Skin epidermis (tissue), 12 donors: ENCODE data around the gene DENND10.
A peak's percentile ranks its signal among the peaks of the same experiment; 100 is the strongest.

Experiments used
- H3K27ac ChIP-seq, 21 experiments: fragments of 200-600 bp; sonication (generic) in 11 of 21; one replicate each; pipeline ENCODE4 v1.5.0; 2020; ENCODE audit warnings: mild to moderate bottlenecking in 3 of 21, inconsistent platforms in 2 of 21, moderate library complexity in 2 of 21
- H3K4me3 ChIP-seq, 7 experiments: fragments of 200-600 bp; sonication (generic) in 2 of 7; one replicate each; pipeline ENCODE4 v1.5.0; 2020; ENCODE audit warnings: inconsistent platforms in 2 of 7, mild to moderate bottlenecking in 2 of 7, moderate library complexity in 1 of 7

The DENND10 gene, protein sequence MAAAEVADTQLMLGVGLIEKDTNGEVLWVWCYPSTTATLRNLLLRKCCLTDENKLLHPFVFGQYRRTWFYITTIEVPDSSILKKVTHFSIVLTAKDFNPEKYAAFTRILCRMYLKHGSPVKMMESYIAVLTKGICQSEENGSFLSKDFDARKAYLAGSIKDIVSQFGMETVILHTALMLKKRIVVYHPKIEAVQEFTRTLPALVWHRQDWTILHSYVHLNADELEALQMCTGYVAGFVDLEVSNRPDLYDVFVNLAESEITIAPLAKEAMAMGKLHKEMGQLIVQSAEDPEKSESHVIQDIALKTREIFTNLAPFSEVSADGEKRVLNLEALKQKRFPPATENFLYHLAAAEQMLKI

DNA sequence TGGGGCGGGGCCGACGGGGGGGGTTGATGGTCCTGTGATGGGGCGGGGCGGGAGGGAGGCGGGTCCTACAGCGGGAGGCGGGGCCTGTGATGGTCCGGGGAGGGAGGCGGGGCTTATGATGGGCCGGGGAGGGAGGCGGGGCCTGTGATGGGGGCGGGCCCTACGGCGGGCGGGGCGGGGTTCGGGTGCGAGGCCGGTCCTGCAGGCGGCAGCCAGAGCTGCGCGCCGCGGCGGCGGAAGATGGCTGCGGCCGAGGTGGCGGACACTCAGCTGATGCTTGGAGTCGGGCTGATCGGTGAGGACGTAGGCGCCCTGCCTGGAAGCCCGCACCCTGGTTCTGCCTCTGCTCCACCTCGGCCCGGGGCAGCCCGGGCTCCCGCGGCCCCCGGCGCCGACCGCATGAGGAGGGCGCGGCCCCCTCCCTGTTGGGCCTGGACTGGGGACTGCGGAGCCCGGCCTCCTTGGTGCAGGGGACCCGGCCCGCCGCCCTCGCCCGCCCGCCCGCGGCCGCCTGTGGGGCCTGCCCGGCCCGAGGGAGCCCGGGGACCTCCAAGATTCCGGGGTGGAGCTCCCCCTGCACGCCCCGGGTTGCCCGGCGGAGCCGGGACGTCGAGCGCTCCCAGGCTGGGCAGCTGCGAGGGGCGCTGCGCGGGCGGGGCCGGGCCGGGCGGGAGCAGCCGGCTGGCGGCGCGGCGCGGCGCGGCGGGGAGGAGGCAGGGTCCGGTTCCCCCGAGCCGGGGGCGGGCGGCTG is at the start of gene DENND10:
Gene DENND10 (plus strand): TSS at position 211 of the 751 bp plus-strand sequence. CDS start 30 bp downstream, at position 241.
- peak within 1 kb of the TSS; percentile 43 to 88 (median 82) for H3K27ac ChIP-seq

DNA sequence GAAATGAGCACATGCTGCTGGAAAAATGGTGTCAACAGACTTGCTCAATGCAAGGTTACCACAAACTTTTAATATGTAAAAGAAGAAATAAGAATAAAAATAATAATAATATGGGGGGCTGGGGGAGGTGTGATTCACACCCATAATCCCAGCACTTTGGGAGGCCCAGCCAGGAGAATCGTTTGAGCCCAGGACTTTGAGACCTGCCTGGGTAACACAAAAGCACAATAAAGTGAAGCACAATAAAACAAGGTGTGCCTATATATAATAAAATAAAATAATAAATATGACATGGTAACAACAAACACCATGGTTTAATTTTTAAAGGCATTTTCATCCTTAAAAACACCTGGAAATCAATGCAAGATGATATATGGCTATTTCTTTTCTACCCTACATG is 48.4 kb upstream of the DENND10 start:
- no peak overlapping the region for H3K27ac ChIP-seq
- no peak overlapping the region for H3K4me3 ChIP-seq

More for the DNA sequence above, at the start of gene DENND10:
- H3K4me3 ChIP-seq: peak within 1 kb of the TSS; percentile 73 to 95 (median 89)

DNA sequence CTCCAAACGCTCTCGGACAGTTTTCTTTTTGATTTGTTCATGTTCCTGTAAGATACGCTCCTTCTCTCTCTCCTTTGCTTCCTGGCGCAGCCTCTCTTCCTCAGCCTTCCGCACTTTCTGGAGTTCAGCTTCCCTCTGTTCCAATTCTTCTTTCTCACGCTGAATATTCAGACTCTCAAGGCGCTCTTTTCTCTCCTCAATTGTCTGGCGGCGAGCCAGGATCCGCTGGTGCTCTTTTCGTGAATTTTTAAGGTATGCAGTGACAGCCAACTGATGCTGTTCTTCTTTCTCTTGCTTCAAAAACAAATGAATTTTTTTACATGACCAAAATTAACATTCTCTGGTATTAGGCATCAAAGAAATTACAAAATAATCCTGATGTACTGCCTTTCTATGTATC is 45.9 kb upstream of the DENND10 start:
- Histone ChIP-seq H3K4me3 (no peak overlapping the region), H3K27ac (no peak overlapping the region)

DNA sequence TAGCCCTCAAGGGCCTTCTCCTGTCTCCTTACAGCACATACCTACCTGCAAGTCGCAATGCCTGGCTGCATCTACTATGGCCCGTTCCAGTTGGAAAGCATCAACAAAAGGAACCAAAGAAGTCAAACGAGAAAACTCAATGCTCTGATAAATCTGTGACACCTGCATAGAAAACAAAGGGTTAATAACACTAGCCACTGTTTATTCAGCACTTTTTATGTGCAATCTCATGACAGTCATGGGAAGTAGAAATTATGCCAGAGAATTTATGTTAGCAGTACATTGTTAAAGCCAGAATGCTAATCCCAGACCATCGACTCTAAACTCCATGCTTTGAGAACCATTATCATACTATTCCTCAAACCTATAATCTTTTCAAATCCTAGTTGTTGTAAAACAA is 44.4 kb upstream of the DENND10 start:
- Histone ChIP-seq H3K4me3 (no peak overlapping the region), H3K27ac (no peak overlapping the region)

DNA sequence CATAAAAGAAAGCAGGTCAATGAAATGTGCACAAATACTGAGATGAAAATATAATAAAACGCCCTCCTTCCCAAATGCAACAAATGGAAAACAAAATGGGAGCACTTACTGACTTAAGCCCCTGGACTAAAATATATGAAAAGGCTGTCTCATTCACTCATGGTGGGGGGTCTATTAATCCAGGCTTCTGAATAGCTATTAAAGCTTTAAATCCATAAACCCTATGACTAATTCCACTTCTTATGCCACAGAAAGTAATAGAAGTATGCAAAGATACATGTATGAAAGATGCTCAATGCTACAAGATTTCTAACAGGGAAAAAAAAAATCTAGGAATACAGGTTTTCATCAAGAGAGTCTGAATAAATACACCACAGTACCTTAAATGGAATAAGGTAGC is 43.8 kb upstream of the DENND10 start:
- no peak overlapping the region for H3K27ac ChIP-seq

DNA sequence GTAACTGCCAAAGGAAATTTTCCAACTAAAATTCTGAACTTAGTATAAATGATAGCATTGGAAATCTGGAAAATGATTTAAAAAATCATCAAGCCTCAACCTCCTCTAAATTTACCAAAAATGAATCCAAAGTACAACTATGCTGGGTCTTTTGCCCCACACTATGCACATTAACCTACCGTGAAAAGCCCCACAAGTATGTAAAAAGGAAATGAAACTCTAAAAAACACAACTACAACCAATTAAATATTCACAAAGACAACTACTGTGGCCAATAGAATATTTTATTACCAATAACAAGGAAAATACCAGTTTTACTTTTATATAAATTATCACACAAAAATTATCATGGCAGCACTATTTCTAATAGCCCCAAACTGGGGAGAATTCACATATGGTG is 42.6 kb upstream of the DENND10 start:
- H3K4me3 ChIP-seq: no peak overlapping the region
- H3K27ac ChIP-seq: no peak overlapping the region

More for the DNA sequence above, 43.8 kb upstream of the DENND10 start:
- H3K4me3 ChIP-seq: no peak overlapping the region

DNA sequence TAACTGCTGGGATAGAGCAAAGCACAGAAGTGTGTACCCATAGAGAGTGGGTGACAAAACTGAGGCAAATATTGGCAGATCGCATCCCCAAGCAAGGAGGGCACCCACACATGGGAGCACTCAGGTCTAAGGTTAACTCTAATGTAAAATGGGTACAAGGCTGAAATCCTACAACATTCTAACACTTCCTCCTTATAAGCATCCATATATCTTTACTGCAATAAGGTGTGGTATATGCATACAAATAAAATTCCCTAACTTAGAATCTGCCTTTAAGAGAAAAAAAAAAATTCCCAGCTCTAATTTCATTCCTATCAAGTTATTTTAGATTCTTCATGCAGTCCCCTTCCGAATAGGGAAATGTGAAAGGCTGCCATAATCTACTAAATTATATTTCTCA is 42.0 kb upstream of the DENND10 start:
- H3K4me3 ChIP-seq: no peak overlapping the region
- no peak overlapping the region for H3K27ac ChIP-seq

DNA sequence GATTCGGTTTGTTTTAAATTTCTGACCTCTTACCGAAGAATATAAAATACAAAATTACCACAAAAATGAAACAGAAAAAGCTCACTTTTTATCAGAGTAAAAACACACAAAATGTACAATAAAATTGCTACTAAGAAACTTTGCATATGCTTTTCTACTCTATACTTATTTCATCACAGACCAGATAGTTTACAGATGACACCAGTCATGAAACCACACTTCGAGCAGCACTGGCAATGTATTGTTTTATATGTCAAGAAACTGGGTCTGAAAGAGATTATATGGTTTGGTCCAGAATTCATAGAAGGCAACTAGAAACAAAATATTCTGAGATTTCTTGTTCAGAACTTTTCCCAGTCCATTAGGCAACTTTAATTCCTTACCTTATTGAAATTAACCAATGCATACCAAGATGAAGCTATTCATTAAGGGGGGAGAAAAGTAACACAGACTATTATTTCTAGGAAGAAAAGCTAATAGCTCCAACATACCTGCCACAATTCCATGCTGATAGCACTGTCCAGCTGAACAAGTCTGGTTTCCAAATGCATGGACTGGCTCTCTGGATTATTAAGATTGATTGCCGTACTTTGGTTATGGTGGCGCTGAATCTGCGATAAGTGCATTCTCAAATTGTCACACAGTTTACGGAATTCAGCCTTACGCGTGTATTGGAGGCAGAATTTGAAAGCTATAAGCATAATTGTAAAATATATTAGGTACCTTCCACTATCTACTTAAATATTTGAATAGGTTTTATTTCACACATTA is 33.3 kb upstream of the DENND10 start:
- Histone ChIP-seq H3K4me3 (no peak overlapping the region), H3K27ac (no peak overlapping the region)

DNA sequence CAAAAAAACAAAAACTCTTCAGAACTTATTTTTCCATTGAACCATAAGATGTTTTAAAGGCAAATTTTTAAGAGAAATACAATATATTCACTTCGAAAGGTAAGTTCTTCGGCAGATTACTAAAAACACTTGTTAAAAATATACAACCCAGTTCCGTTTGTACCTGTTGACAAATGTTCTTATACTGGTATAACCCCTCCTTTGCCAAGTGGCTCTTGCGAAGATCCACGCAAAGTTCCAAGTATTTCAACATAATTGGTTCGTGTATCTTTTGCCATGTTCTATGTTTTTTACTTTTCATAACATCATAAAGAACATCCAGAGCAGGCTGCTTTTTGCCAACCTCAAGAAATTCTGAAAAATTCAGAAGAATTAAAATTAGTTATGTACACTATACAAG is 30.3 kb upstream of the DENND10 start:
- Histone ChIP-seq H3K27ac (no peak overlapping the region), H3K4me3 (no peak overlapping the region)

DNA sequence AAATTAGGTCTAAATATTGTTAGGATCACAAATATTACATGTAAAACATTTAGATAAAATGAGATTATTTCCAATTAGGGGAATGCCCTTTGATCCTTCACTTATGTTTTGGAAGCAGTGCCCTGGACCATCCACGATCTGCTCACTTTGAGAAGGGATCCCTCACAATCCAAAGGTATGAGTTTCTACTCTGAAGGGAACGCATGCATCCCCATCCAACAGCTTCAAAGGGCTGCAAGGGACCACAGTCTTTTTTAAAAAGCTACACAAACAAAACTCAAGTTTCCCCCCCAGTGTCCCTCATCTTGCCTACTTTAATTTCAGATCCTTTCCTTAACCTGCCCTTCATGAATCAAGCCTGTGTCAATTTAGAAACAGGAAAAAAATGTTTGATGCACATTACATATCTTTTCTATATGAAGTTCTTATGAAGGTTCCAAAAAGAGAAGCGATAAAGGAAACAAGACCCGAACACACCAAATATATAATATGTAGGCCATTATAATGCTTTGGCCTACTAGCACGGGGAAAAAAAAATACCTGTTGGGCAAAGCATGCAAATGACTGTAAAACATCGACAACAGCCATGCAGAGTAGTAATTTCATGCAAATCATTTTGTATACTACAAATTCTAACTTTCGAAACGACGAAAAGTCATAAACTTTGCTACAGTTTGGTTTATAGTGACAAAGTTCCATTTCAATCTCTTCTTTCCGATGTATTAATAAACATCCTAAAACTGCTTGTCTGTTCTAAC is 25.3 kb upstream of the DENND10 start:
- Histone ChIP-seq H3K27ac (peak overlapping the region in 10 of 21 experiments; percentile 22 to 100 (median 97)), H3K4me3 (peak overlapping the region; percentile 67 to 100 (median 85))

DNA sequence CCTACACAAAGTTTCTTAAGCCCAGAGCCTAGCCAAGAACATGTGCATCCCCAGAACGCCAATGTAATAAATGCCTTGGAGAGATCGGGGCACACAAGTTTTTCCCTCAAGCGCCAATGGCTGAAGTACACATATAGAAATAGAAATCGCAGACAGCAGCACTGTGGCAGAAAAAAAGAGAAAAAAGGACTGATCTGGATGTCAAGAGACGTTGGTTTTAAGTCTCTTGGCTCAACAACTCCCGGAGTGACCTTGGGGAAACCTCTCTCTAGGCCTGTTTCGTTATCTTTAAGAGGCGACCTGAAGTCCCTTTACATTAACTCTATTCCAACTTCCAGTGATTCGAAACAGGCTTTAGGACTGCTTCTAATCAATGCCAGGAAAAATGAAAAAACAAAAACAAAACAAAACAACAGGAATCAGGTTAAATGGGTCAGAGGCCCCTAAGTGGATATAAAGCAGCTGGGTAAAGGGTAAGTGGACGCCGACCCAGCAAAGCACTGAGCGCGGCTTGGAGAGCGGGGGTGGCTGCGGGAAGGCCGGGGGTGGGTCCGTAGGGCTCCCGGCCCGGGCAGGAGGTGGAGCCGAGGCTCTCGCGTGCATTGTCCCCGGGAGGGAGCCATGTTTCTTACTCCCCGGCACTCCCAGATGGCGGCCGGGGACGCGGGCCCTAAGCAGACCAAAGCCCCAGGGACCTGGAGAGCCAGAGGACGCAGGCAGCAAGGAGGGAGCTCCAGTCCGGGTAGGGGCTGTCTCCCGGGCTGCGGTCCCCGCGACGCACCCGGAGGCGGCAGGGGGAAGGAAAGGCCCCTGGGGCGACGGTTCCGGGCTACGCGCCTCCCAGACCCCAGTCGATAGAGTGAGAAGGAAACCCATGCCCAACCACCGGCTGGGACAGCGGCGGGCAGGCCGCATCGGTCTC is 24.1 kb upstream of the DENND10 start:
- H3K27ac ChIP-seq: peak overlapping the region; percentile 88 to 100 (median 99)
- peak overlapping the region; percentile 67 to 100 (median 85) for H3K4me3 ChIP-seq

DNA sequence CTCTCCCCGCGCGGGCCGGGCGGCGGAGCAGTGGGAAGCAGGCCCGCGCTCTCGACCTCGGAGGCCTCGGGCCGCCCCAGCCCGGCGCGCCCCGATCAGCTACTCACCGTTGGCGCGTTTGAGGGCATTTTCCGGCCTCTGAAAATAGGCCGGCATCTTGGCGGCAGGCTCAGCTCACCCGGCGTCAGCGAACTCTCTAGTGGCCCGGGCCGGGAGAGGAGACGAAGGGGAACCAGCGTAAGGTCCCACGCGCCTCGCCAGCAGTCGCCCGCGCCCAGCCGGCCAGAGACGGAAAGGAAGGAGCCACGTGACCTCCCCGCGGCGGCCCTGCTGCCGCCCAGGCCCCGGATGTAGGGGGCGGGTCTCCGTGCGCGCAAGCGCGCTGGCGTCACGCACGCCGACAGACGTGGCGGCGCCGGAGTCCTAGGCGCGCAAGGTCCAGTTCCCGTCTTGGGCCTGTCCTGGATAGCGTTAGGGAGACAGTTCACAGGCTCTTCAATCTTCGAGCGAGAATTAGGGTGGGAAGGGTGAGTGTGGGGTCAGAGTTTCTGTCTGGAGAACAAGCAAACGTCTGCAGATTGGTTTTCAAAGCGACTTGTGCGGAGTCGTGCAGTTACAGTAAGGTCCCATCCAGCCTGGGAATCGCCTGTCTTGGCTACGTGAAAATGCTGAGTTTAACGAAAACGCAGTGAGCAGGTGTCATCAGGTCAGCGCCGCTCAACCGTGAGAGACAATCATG is 23.2 kb upstream of the DENND10 start, which contains the start of gene EIF3A:
Gene EIF3A (minus strand): TSS at position 297 of the 739 bp plus-strand sequence. CDS start 141 bp downstream, at position 156.
- Histone ChIP-seq H3K4me3 (peak within 1 kb of the TSS; percentile 67 to 100 (median 85)), H3K27ac (peak within 1 kb of the TSS; percentile 88 to 100 (median 99))

DNA sequence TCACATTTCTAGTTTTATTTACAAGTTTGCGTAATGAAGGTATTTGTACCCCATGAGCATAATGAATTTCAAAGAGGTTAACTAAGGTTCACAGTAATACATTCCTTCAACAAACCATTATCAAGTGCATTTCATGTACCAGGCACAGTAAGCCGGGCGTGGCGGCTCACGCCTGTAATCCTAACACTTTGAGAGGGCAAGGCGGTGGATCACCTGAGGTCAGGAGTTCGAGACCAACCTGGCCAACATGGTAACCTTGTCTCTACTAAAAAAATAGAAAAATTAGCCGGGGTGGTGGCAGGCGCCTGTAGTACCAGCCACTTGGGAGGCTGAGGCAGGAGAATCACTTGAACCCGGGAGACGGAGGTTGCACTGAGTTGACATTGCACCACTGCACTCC is 19.0 kb upstream of the DENND10 start:
- Histone ChIP-seq H3K4me3 (no peak overlapping the region), H3K27ac (no peak overlapping the region)

DNA sequence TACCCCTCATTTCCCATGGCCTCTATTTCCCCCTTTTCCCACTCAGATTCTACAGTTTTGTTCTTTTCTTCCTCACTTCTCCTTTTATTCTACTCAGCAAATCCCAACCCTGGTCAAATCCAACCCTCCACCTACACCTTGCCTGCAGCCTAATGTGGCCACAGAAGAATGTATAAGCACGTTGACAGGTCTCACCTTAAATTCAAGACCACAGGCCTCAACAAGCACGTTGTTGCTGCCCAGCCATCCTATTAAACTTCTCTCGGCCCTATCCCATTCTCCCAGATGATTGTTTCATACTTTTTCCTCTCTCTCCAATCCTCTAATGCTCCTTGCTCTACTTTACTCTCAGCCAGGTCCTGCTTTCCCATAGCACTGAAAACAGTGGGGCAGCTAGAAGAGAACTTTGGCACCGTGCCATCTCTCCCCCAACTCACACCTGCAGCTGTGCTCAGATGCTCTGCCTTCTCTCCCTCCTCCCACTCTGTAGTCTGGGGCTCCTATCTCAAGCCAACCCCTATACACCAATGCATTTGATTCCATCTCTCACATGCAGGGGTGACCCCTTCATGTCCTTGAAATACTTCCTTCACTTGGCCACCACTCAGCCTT is 16.5 kb upstream of the DENND10 start:
- H3K27ac ChIP-seq: no peak overlapping the region
- no peak overlapping the region for H3K4me3 ChIP-seq

DNA sequence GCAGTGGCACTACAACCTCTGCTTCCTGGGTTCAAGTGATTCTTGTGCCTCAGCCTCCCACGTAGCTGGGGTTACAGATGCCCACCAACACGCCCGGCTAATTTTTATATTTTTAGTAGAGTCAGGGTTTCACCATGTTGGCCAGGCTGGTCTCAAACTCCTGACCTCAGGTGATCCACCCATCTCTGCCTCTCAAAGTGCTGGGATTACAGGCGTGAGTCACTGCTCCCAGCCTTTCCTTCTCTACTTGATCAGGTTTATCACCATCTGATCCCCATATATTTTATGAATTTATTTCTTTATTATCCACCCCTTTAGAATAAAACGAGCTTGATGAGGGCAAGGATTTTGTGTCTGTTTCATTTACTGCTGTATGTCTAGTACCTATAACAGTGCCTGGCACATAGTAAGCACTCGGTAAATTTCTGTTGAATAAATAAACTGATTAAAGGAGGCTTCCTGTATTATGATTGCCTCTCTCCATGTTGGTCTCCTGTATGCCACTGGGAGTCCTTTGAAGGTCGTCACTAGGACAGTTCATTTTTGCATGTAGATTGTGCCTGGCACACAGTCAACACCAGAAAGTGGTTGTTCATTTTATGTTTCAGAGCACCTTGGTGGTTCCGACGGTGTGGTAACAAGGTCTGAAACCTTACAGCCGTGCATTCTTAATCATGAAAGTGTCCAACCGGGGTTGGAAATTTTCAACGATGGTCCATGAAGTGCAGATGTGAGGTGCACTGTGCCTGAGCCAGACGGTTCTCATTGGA is 13.7 kb upstream of the DENND10 start:
- no peak overlapping the region for H3K4me3 ChIP-seq
- peak overlapping the region in 11 of 21 experiments; percentile 6 to 82 (median 47) for H3K27ac ChIP-seq

DNA sequence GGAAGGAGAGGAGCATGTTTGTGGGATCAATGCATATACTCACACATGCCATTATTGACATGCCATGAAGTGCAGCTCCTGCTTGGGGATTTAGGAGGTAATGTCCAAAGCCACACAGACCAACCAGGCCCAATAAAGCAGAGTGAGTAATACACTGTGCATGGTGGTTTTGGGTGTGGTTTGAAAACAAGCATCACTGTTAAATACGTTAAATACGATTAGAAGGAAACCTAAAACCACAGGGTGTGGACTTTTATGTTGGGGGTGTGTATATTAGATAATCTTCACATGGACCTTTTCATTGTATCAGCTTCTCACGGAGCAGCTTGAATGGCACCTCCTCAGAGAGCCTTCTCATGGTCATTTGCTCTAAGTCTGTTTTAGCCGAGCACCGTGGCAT is 12.9 kb upstream of the DENND10 start:
- Histone ChIP-seq H3K27ac (peak overlapping the region in 10 of 21 experiments; percentile 6 to 82 (median 48)), H3K4me3 (no peak overlapping the region)
